ENCODE results near the gene PALS2. TPM values are rescaled to one million over a fixed set of nuclear protein-coding genes. Genes with fewer than 3 reads are reported as not detected.
A peak's percentile ranks its signal among the peaks of the same experiment; 100 is the strongest.

PALS2 gene
- total and polyA plus RNA-seq, 2 donors (not counting 3 experiments of a cell fraction or from before 2014, with no cell fraction given), result 4.3 to 23.6 TPM

- intact Hi-C loops (cut with micrococcal nuclease) (loop anchor here (5.0 to 10.0 kb wide), 3 partner anchors 152 to 1000 kb away; no protein-coding TSS in a partner anchor), dilution Hi-C loops (cut with MboI; ENCODE audit: extremely low pct_ligation_motif_present, low sequenced_read_pairs) (no loop called here)
- FAIRE-seq, result no peak
- Histone ChIP-seq H3K9ac (replicated peaks; ENCODE audit: extremely low read depth, insufficient read depth, low read length) (no peak overlapping the region), H3K36me3 (ENCODE audit: control insufficient read depth in 2 of 2, extremely low read depth in 1 of 2, insufficient read depth in 2 of 2, low read length in 2 of 2) (no peaks in the 10 kb centered on the region), H2AFZ (ENCODE audit: low read depth, low read length) (no peak overlapping the region), H3K27ac (ENCODE audit: insufficient read depth, low read depth, low read length) (no peak overlapping the region), H3K27me3 (ENCODE audit: control insufficient read depth in 2 of 2, insufficient read depth in 2 of 2, low read length in 2 of 2) (peaks cover 13 to 14% of the 10 kb centered on the region in 2 experiments), H3K9me3 (replicated peaks; ENCODE audit: control insufficient read depth, insufficient read depth, low read length) (no peaks in the 10 kb centered on the region), H3K4me1 (ENCODE audit: control insufficient read depth, extremely low read depth, insufficient read depth, low read length) (peaks cover 17% of the 10 kb centered on the region), H3K4me3 (replicated peaks in 1 of 3; ENCODE audit: insufficient read depth in 1 of 3, low read depth in 1 of 3, low read length in 3 of 3) (peak overlapping the region; percentile 63 to 73 (median 69)), H3K79me2 (ENCODE audit: control insufficient read depth, insufficient read depth, low read length) (peaks cover 49% of the 10 kb centered on the region), H3K9me1 (replicated peaks; ENCODE audit: control insufficient read depth, extremely low read depth, insufficient read depth, low read length) (no peaks in the 10 kb centered on the region), H4K20me1 (replicated peaks; ENCODE audit: control insufficient read depth, extremely low read depth, insufficient read depth, low read length) (peaks cover 2% of the 10 kb centered on the region), H3K4me2 (ENCODE audit: insufficient read depth, low read length) (peak overlapping the region; percentile 85)
- ChIA-PET POLR2A (interaction anchor here (0.8 kb wide), 1 partner anchor 551 kb away, joined by 4 read pairs; no protein-coding TSS in a partner anchor), CTCF (interaction anchor here (0.7 to 8.1 kb wide), 7 partner anchors 17 to 1004 kb away, joined by 3 to 134 read pairs (median 4); no protein-coding TSS in a partner anchor)
- no TSS peak for BruUV-seq (replicated peaks)
- TF ChIP-seq MAX (IDR thresholded peaks at IDR 0.05; ENCODE audit: insufficient read depth, insufficient read length) (no peak), MYC (IDR thresholded peaks at IDR 0.05; ENCODE audit: low read depth, low read length) (no peak), EZH2 (IDR thresholded peaks at IDR 0.05; ENCODE audit: borderline replicate concordance, low read depth, low read length, severe bottlenecking) (no peak), POLR2A (IDR thresholded peaks at IDR 0.05; ENCODE audit: low read depth, low read length) (no peak), GATA2 (IDR thresholded peaks at IDR 0.05; ENCODE audit: insufficient read depth, insufficient read length, low read depth, low read length) (no peak), CTCF (IDR thresholded peaks at IDR 0.05; ENCODE audit: extremely low read depth in 1 of 2, insufficient read depth in 1 of 2, low read depth in 1 of 2, low read length in 2 of 2) (no peak), JUN (IDR thresholded peaks at IDR 0.05; ENCODE audit: borderline replicate concordance, insufficient read depth, insufficient read length, low read depth) (no peak), FOS (IDR thresholded peaks at IDR 0.05; ENCODE audit: borderline replicate concordance, insufficient read depth, low read length) (no peak), POLR2AphosphoS5 (IDR thresholded peaks at IDR 0.05; ENCODE audit: insufficient read depth, low read depth, low read length) (no peak)
- DNase-seq (ENCODE audit: low read depth, low spot score), result no peak
These were observed 1.7 kb downstream of the PALS2 start for GRCh38 chr7:24574950-24575349.
